ENCODE data around the gene OPCML. TPM values are rescaled to one million over a fixed set of nuclear protein-coding genes. Genes with fewer than 3 reads are reported as not detected.

OPCML gene
- total and polyA plus RNA-seq, 2 of the 13 experiments (the other 11 are each of a cell fraction or from before 2014, with no cell fraction given): not detected

- ATAC-seq (no peak), DNase-seq (ENCODE audit: low spot score) (no peak), FAIRE-seq (no peak)
- H4K20me1 ChIP-seq (ENCODE audit: insufficient read depth, low read length): no peaks in the 10 kb centered on the region
- ChIA-PET POLR2A (no interaction called here), CTCF (ENCODE audit: low intra/inter-chr PET ratio, low total read pairs) (no interaction called here)
- H3K4me2 ChIP-seq (ENCODE audit: low read depth, low read length): no peak overlapping the region
- no peaks in the 10 kb centered on the region for H3K27me3 ChIP-seq (ENCODE audit: control insufficient read depth in 1 of 2, insufficient read depth in 2 of 2, low read length in 2 of 2)
- BruUV-seq (replicated peaks): no TSS peak
- no peak overlapping the region for H2AFZ ChIP-seq (ENCODE audit: low read length)
- intact Hi-C loops (cut with micrococcal nuclease; ENCODE audit: unreplicated experiment) (no loop called here), in situ Hi-C loops (cut with HindIII; ENCODE audit: extremely low pct_ligation_motif_present, low pct_unique_long_range_greater_than_20kb) (no loop called here)
- H3K4me1 ChIP-seq (ENCODE audit: insufficient read depth, low read length): no peaks in the 10 kb centered on the region
- 44% methylated on average over 3 of the region's 8 CpGs for WGBS (ENCODE audit: low lambda C conversion rate)
- no peak overlapping the region for H3K27ac ChIP-seq (ENCODE audit: extremely low read length, insufficient read depth, low read length)
- H3K79me2 ChIP-seq (ENCODE audit: insufficient read depth, low read length): no peaks in the 10 kb centered on the region
- H3K36me3 ChIP-seq (replicated peaks in 1 of 2; ENCODE audit: control insufficient read depth in 1 of 2, insufficient read depth in 2 of 2, low read length in 2 of 2): no peaks in the 10 kb centered on the region
- no peak overlapping the region for H3K9ac ChIP-seq (ENCODE audit: insufficient read depth, low read depth, low read length)
- TF ChIP-seq, protein P1, sequence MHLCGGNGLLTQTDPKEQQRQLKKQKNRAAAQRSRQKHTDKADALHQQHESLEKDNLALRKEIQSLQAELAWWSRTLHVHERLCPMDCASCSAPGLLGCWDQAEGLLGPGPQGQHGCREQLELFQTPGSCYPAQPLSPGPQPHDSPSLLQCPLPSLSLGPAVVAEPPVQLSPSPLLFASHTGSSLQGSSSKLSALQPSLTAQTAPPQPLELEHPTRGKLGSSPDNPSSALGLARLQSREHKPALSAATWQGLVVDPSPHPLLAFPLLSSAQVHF (CRISPR knock-in tag; IDR thresholded peaks at IDR 0.05): no peak
- no peak for TF ChIP-seq SALL2 (CRISPR knock-in tag; IDR thresholded peaks at IDR 0.05)
- TF ChIP-seq HIVEP1 (CRISPR knock-in tag; IDR thresholded peaks at IDR 0.05): no peak
- no peak for TF ChIP-seq POGZ (CRISPR knock-in tag; IDR thresholded peaks at IDR 0.05)
- no peak for TF ChIP-seq KLF13 (CRISPR knock-in tag; IDR thresholded peaks at IDR 0.05)
- no peak for TF ChIP-seq NFRKB (IDR thresholded peaks at IDR 0.05)
- TF ChIP-seq CREB1 (IDR thresholded peaks at IDR 0.05): no peak
- no peak for TF ChIP-seq CREB1 (CRISPR knock-in tag; IDR thresholded peaks at IDR 0.05)
- no peak for TF ChIP-seq NR2F6 (IDR thresholded peaks at IDR 0.05)
- no peak for TF ChIP-seq NR2F6 (CRISPR knock-in tag; IDR thresholded peaks at IDR 0.05)
- TF ChIP-seq, protein P2, sequence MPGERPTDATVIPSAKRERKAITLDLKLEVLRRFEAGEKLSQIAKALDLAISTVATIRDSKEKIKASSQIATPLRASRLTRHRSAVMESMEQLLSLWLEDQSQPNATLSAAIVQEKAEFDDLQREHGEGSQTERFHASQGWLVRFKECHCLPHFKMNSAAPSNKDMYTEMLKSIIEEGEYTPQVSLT (CRISPR knock-in tag; IDR thresholded peaks at IDR 0.05; ENCODE audit: borderline replicate concordance, low read depth): no peak
- no peak for TF ChIP-seq ZNF251 (CRISPR knock-in tag; IDR thresholded peaks at IDR 0.05)
- TF ChIP-seq PAF1 (CRISPR knock-in tag; IDR thresholded peaks at IDR 0.05): no peak
- TF ChIP-seq TOE1 (CRISPR knock-in tag; IDR thresholded peaks at IDR 0.05): no peak
- TF ChIP-seq ZNF337 (CRISPR knock-in tag; IDR thresholded peaks at IDR 0.05; ENCODE audit: borderline replicate concordance, low read depth): no peak
- TF ChIP-seq ZNF605 (CRISPR knock-in tag; IDR thresholded peaks at IDR 0.05): no peak
- no peak for TF ChIP-seq NBN (conservative IDR thresholded peaks at IDR 0.05)
- TF ChIP-seq ZNF644 (CRISPR knock-in tag; IDR thresholded peaks at IDR 0.05; ENCODE audit: low read depth): no peak
- no peak for TF ChIP-seq TBP (CRISPR knock-in tag; IDR thresholded peaks at IDR 0.05)
- TF ChIP-seq XBP1 (CRISPR knock-in tag; IDR thresholded peaks at IDR 0.05): no peak
- no peak for TF ChIP-seq NFE2L1 (CRISPR knock-in tag; IDR thresholded peaks at IDR 0.05; ENCODE audit: borderline replicate concordance)
- peaks cover 74% of the 10 kb centered on the region for H3K9me3 ChIP-seq (ENCODE audit: low read length)
- H3K4me3 ChIP-seq (replicated peaks in 1 of 3; ENCODE audit: insufficient read depth in 1 of 3, low read depth in 2 of 3, low read length in 3 of 3): no peak overlapping the region
Measured at GRCh38 chr11:132504501-132505041, 1027.7 kb downstream of the OPCML start.

All from HepG2 (cell line).